ENCODE measurements around the gene IGF2BP1.
"Not testable (repeated sequence)": the region's sequence is repeated elsewhere in the genome, so short reads cannot be mapped to it uniquely, and the experiment has no call there.

Gene IGF2BP1

GRCh38 chr17:49101054-49101534 is 103.9 kb downstream of the IGF2BP1 start:
- DNase-seq (ENCODE audit: low spot score): no peak

DNA sequence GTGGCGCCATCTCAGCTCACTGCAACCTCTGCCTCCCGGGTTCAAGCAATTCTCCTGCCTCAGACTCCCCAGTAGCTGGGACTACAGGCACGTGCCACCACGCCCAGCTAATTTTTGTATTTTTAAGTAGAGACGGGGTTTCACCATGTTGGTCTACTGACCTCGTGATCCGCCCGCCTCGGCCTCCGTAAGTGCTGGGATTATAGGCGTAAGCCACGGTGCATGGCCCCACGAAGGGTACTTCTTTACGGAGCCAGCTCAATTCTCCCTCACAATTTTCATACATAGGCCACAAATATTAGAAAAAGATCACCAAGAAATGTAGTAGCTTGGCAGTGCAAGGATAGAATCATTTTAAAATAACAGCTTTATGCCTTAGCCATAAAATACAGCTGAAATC is 106.2 kb downstream of the IGF2BP1 start:
- DNase-seq (ENCODE audit: low spot score): not testable (repeated sequence)

GRCh38 chr17:49104511-49105074 is 107.4 kb downstream of the IGF2BP1 start:
- no peak for DNase-seq (ENCODE audit: low spot score)

Measured in activated CD4-positive, alpha-beta T cell treated with anti-CD3 and anti-CD28 coated beads, Interleukin-2, Interleukin-4, amounts not matched to agents 100 ng/mL and 50 ng/mL, durations not matched to agents 16 hours and 8 hours (primary cell).